ENCODE data around the gene GRK5.
A peak's percentile ranks its signal among the peaks of the same experiment; 100 is the strongest.

The GRK5 gene

DNA sequence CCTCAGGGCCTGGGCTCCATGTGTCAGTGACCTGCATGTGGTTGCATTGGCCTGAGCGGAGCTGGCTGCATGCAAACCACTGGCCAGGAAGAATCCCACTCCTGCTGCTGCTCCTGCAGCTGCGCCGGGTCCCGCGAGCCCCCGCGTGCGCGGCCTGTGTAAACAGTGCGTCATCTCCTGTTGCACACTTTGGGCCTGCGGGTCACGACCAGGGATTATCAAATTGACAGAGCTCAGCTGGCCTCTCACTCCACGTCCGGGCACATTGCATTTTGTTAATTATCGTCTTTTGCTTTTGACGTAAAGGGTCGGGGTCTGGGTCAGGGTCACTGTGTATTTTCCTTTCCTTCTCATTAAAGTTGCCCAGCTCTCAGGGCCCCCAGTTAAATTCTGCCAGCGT is 202.5 kb downstream of the GRK5 start:
- DNase-seq, result no peak

DNA sequence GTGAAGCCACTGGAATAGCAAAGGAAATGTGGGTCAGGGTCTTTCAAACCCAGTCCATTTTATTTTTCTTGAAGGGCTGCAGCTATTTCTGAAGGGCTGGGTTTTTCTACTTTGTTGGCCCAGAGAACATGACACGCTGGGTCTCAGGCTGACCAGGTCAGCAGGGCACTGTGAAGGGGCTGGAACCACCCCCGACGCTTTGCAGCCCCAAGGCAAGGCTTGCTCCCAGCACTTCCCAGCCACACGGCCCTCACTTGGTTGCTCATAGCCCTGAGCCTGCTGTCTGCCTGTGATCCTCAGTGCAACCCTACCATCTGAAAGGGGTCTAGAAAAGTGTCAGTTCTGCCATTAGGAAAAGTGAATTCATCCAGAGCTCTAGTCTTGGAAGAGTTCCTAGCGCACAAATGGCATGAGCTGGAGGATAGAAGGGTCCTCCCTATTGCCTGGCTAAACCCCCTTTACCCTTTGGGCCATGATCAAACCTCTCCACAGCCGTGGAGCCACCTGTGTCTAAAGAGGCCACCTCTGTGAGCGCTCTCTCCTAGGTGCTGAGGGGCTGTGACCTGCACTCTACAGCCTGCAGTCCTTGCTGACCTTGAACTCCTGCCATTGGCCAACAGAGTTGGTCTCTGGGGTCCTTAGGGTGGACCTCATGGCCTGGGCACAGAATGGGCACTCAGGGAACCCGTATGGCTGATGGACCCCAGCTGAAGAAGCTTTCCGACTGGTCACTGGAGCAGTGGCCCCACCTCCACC is 203.2 kb downstream of the GRK5 start:
- DNase-seq, result no peak

DNA sequence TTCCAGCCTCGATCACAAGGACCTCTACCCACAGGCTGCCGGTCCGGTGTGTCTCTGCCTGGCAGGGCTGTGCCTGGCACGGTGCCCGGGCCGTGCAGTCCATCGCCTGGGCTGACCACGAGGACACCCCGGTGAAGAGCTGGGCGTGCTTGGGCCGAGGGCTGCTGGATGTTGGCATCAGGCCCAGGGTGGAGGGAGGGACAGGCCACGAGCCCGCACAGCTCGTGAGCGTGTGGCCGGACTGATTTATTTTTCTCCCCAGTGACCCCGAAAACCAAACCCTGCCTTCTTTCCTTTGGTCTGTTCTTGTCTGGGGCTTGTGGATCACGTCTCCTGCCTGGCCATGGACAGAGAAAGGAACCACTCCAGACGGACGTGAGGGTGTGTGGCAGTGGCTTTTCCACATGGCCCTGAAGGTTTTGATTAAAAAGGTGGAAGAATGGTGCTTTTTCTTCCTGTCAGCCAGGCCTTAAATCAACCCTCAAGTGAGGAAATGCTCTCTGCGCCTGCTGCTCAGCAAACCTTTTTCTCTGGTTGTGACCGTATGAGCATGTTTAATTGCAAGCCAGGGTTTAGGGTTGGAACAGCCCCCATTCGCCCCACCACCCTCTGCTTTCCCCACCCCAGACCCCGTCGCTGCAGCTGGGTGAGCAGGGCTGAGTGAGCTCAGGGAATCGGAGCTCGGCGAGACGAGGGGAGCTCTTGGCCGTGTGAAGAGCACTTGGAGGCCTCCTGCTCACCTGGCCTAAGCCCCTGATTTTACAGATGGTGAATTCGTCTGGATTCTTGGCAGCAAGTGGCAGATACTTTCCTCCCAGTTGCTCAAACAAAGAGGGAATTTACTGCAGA is 205.1 kb downstream of the GRK5 start:
- no peak for DNase-seq

DNA sequence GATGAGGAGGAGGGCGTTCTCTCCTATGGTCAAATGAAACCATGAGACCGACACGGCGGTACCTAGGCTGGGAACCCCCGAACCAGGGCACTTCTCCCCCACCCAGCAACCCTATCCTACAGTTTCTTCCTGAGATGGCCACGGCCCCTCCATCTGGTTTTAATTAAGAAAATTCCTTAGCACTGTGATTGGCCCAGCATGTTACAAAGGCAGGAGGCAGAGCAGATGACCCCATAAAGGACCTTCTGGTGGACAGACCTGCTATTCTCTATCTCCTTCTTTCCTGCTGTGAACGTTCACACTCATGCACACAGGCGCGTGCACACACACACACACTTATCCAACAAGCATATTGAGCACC is 205.7 kb downstream of the GRK5 start:
- no peak for DNase-seq

DNA sequence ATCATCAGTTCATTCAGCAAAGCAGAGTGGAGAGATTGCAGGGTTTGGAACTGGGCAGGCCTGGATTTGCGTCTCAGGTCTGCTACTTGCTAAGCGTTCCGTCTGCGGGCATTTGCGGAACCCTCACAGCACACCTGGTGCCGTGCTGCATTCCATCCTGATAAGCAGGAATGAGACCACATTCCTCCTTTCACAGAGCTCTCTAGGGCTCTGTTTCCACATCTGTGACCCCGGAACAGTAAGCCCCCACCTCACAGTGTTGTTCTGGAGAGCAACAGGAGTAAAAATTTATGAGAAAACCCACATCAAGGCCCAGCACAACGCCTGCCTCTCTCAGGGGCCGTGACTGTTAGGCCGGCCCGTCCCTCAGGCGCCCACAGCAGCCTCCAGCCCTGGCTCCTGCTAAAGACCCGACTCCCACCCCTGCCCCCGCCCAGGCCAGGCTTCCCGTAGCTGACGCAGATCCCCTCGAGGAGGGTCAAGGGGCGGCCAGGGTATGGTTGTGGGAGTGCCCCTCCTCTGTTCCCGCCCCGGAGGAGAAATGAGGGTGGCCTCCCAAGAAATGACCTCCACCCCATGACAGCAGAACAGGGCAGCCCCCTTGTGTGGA is 206.2 kb downstream of the GRK5 start:
- DNase-seq, result no peak

DNA sequence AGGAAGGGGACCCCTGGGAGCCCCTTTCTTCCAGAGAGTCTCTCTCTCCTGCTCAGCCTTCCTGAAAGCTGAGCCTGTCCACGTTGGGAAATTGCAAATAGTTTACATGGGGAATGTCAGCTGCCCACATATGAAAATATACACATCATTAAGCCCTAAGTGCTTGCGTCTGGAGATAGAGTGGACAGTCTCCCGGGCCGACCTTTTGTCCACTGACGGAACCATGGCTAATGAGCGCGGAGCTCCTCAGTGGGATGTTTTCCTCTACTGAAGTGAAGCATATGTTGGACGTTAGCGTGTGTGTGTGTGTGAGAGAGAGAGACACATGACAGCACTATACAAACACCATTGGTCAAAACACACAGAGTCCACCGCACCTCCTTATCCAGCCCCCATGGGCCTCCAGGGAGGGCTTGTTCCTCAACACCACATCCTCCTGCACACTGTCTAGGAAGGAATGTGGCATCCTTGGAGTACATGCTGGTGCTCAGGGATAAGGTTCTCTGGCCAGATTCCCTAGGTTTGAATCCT is 206.8 kb downstream of the GRK5 start:
- DNase-seq, result no peak

DNA sequence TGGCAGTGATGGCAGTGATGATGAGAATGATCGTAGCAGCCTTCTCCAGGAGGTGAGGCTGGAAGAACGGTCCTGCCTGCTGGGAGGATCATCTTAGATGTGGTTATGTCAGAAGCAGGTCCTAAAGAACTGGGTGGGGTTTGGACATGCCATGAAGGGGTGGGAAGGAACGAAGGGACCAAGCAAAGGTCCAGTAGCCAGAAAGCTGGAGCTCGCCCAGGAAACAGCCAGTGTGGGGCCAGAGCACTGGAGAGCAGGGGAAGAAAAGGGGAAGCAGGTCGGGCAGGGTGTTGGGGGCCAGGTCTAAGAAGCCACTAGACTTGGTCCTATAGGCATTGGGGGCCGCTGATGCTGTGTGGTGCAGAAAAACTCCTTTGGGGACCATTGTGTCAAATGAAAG is 207.8 kb downstream of the GRK5 start:
- no peak for DNase-seq

DNA sequence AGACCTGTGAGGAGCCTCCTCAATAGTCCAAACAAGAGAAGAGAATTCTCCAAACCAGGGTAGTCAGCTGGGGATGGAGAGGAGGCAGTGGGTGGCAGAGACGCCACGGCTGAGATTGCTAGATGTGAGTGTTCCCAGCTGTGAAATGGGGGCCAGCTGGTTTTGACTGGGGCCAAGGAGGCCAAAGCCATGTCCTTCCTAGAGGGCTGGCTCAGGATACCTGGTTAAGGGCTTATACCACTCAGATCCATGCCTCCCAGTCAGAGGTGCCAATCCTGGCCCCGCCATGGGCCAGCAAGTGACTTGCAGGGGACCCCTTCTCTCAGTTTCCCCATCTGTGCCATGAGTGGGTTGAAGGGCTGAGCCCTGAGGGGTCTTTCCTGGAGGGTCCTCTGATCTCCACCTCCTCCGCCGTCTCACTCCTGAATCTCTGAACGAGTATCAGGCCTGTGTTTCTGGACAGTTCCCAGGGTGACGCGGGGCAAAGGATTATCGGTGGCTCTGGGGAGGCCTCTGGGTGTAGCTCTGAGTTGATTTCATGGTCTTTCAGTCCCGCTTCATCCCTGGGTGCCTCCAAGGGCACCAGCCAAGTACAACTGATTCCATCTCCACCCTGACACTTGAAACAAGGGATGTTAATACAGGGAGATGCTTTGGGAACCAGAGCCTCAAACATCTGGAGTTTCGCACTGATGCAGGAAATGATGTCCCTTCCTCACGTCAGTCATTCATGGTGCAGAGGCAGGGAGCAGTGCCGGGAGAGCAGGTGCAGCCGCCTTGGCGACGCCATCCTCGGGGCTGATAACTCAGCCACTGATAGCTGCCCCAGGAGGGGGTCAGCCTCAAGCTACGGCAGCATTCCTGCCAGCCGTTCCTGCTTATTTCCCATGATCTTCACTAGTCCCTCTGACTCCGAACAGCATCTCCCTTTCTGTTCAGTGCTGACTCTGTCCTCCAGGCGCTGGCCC is 208.4 kb downstream of the GRK5 start:
- no peak for DNase-seq

DNA sequence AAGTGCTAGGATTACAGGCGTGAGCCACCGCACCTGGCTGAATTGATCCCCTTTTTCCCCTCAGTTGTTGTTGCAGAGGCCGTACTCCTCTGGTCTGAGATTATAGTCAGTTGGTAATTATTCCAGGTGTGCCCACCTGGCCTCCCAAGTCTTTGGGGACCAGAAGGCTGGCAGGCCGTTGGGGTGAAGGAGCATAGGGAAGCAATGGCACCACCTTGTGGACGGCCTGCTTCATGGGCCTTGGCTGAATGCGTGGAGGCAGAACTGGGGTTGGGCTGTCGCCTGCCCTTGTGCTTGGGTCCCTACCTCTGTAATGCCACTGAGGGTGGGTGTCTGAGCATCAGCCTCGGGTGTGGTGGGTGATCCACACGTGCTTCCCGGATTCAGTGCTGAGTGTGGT is 209.5 kb downstream of the GRK5 start:
- peak; percentile 18 for DNase-seq

DNA sequence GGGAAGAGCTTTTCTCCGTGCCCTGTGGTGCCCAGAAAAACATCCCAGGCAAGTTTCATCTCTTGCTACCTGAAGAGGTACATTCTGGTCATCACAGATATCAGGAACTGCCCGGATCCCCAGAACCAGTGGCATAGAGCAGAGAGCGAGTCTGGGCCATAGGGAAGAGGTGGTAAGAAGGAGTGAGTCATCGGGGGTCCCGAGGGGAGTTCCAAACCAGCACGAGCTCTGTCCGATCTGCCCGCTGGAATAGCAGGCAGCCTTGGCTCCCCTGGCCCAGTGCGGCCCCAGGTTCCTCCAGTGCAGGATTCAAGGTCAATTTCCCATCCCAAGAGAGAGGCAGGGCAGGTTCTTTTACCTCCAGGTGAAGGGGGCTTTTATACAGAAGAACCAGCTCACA is 210.5 kb downstream of the GRK5 start:
- no peak for DNase-seq

DNA sequence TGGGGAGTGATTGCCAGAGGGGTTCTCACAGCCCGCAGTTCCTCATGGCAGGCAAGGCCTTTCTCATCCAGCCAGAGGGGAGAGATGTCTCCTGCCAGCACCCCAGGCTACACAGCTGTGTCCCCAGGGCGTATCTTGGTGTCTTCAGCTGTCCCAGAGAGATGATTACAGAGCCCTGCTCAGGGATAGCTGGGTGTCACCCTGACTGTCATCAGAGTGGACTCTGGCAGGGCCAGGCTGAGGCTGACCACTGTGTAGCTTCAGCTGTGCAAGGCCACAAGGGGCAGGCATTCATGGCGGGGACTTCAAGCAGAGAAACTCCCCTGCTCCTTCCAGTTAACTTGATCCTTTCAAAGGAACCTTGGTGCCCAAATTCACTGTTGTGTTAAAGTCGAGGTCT is 211.0 kb downstream of the GRK5 start:
- no peak for DNase-seq

DNA sequence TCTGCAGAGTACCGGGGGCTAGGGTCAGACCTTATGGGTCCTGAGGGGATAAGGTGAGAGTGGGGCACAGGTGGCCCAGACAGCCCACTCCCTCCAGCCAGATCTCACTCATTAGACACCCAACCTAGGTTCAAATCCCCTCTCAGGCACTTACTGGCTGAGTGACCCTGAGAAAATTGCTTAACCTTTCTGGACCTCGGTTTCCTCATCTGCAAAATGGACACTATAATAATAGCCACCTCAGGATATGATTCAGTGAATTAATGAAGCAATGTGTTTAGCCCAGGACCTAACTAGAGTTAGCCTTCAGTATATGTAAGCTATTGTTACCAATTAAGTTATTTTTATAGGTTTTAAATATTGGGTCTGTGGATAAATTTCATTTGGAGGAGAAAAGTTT is 212.6 kb downstream of the GRK5 start:
- no peak for DNase-seq

DNA sequence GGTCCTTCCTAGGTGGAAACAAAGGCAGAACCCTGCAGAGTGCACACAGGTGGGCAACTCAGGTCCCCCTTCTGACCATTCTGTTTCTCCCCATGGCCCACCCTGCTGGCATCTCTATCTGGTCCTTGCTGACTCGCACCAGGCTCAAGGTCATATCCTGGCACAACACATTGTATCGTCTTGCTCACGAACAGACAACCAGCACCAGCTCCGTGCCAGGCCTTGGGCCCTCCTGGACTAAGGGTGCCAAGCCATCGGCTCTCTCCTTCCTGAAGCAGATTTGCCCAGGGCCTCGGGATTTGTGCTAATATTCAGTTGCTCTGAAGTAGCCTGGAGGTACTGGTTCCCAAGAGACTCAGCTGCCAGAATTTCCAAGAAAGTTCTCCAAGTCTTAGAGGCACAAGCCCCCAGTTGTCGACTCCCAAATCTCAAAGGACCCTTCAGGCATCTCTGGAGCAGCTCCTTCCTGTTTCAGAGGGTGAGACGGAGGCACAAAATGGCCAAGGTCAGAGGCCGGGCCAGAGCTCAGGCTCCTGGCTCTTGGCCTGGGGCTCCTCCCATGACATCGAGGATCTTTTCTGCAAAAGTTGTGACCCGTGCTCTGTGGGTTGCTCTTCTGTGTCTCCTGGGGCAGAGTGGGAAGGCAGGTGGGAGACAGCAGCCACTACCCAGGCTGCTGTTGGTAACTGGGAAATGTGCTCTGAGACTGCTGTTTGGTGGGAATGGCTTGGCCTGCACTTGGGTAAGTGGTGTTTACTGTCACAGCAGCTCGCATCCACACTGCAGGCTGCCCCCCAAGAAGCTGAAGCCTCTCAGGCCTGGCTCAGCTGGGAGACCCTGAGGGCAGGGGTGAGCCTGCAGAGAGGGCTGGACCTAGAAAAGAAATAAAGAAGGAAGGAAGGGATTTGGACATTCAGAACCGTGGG is 213.8 kb downstream of the GRK5 start:
- DNase-seq, result no peak

DNA sequence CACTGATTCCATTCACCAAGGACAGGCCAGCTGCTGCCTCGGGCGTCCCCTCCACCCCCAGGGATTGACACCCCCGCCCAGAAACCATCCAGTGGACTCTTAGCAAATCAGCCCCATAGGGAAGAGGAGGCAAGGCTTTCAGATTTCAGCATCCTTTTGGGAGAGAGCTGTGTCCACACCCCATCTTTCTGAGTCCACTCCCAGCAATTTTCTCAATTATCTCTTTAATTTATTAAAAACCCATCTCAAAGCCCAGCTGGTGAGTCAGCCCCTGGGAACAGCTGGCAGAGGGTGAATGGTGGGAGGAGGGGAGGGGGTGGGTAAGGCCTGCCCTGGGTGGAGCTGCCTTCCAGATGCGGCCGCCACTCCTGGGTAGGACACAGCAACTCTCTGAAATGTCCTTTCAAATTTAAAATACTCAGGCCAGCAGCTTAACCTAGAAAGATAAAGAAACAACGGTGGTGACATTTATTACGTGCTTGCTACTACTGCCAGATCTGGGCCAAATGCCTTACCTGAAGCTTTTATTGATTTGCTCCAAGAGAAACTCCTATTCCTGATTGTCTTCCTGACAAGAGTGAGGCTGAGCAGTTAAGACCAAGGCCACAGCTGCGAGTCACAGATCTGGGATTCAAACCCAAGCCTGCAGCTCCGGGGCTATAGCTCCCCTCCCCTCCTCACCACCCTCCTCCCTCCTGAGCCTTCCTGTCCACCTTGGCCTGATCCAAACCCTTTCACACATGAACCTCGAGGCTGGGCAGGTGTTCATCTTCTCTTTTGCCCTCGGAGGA is 214.7 kb downstream of the GRK5 start:
- peak; percentile 55 for DNase-seq

DNA sequence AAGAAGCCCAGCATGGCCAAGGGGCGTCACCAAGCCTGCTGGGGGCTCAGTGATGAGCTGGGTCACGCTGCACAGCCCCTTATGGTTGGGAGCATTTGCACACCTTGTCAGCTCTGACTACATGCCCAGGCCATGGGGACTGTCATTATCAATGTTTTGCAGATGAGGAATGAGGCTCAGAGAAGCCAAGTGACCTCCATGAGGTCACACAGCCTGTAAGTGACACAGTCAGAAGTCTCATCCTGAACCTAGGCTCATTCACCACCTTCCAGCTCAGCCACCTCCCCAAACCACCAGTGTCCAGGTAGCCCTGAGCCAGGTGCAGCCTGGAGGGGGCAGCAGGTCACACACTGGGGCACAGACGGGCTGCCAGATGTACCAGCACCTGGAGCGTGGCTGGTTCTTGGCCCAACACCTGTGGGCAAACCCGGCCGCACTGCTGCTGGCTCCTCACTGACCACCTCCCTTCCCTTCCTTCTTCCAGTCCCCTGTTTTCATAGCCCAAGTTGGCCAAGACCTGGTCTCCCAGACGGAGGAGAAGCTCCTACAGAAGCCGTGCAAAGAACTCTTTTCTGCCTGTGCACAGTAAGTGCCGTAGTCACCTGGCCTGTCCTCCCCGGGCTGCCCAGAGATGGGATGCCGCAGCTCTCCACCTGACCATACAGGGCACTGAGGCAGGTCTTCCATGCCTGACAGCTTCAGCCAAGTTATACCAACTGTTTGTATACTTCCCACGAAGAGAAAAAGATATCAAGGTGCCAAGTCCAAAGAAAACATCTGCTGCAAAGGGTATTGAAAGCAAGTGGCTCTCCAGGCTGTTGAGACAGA is 215.5 kb downstream of the GRK5 start:
- no peak for DNase-seq

DNA sequence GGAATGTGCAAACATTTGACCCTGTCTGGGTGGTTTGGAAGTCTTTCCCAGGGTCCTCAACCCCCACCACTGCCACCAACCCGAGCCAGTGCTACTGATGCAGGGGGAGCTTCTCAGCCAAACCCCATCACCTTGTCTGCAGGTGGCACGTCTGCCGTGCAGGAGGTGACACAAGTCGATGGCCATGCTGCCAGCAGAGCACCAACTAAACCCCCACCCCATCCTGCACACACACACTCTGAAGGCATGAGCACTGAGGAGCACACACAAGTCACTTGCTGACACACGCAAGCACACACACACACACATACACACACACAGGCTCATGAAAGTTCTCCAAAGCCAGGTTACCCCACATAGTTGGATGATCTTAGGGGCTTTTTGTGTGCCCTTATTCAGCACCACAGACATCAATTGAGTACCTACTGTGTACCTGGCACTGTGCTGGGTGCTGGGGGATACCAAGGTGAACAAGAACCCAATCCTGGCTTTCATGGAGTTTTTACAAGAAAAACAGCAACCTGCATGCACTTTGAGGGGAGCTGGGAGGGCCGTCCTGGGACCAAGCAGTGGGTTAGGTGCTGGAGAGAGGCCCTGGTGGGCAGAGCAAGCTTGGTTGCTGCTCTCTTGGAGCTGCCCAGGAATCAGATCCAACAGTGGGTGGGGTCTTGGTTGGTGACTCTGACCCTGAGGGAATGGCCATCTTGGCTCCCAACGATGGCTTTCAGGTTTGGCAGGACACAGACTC is 216.3 kb downstream of the GRK5 start:
- DNase-seq, result no peak

DNA sequence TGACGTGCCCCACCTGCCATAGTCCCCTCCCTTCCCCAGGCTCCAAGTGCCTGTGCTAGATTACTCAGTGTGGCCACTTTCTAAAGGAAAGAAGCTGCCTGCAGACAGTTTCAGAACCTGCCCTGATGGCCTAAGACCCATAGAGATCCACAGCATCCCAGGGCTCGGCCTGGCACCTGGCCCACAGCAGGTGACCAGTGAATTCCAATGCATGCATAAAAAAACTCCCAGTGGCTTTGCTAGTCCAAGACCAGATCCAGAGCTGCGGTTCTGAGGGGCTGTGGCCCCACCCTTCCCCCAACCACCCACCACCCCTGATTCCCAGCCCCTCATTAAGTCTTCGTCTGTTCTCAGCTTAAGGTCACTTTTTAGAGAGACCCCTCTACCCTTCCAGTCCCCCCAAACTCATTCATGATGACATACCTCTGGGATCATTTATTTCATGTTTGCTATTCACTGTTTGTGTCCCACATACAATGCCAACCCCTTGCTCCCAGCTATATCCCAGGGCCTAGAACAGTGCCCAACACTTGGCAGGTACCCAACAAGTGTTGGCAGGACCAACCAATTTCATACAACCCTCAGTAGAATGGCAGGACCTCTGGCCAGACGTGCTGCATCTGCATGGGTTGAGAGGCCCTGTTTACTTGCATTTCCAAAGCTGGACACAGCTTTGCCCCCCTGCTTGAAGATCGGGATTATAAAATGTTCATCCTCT is 217.0 kb downstream of the GRK5 start:
- no peak for DNase-seq

Data from COR-L47 (cell line).